ENCODE results near the gene XPNPEP2.
"Not testable (repeated sequence)": the region's sequence is repeated elsewhere in the genome, so short reads cannot be mapped to it uniquely, and the experiment has no call there.

Gene XPNPEP2

GRCh38 chrX:129736491-129736890, 2.3 kb upstream of the XPNPEP2 start:
- Histone ChIP-seq H3K9ac (ENCODE audit: low read length) (no peak overlapping the region), H3K9me3 (ENCODE audit: control insufficient read depth, insufficient read depth, low read depth, low read length) (no peaks in the 10 kb centered on the region), H3K27me3 (ENCODE audit: control insufficient read depth, insufficient read depth, low read length) (peaks cover 29% of the 10 kb centered on the region; the same call in 1 of the 2 replicates), H3K4me1 (ENCODE audit: control insufficient read depth, insufficient read depth, low read length) (peaks cover 25% of the 10 kb centered on the region), H3K27ac (ENCODE audit: low read depth, low read length) (no peak overlapping the region), H3K4me3 (ENCODE audit: low read depth, low read length) (no peak overlapping the region), H3K36me3 (ENCODE audit: control insufficient read depth, insufficient read depth, low read length) (no peaks in the 10 kb centered on the region)

GRCh38 chrX:129737916-129738315, 863 bp upstream of the XPNPEP2 start:
- Histone ChIP-seq H3K4me3 (ENCODE audit: low read depth, low read length) (no peak overlapping the region), H3K36me3 (ENCODE audit: control insufficient read depth, insufficient read depth, low read length) (no peaks in the 10 kb centered on the region), H3K27me3 (ENCODE audit: control insufficient read depth, insufficient read depth, low read length) (peaks cover 25% of the 10 kb centered on the region; the same call in 1 of the 2 replicates), H3K4me1 (ENCODE audit: control insufficient read depth, insufficient read depth, low read length) (peaks cover 29% of the 10 kb centered on the region), H3K27ac (ENCODE audit: low read depth, low read length) (no peak overlapping the region), H3K9me3 (ENCODE audit: control insufficient read depth, insufficient read depth, low read depth, low read length) (no peaks in the 10 kb centered on the region), H3K9ac (ENCODE audit: low read length) (no peak overlapping the region)

- Histone ChIP-seq H3K9me3 (ENCODE audit: control insufficient read depth, insufficient read depth, low read depth, low read length) (no peaks in the 10 kb centered on the region), H3K9ac (ENCODE audit: low read length) (no peak overlapping the region), H3K4me1 (ENCODE audit: control insufficient read depth, insufficient read depth, low read length) (peaks cover 28% of the 10 kb centered on the region), H3K4me3 (ENCODE audit: low read depth, low read length) (no peak overlapping the region), H3K27ac (ENCODE audit: low read depth, low read length) (no peak overlapping the region), H3K27me3 (ENCODE audit: control insufficient read depth, insufficient read depth, low read length) (peaks cover 34% of the 10 kb centered on the region; the same call in 1 of the 2 replicates), H3K36me3 (ENCODE audit: control insufficient read depth, insufficient read depth, low read length) (no peaks in the 10 kb centered on the region)
These were observed 799 bp downstream of the XPNPEP2 start for GRCh38 chrX:129739578-129739977.

- Histone ChIP-seq H3K4me3 (ENCODE audit: low read depth, low read length) (no peak overlapping the region), H3K9ac (ENCODE audit: low read length) (no peak overlapping the region), H3K27me3 (ENCODE audit: control insufficient read depth, insufficient read depth, low read length) (peaks cover 39% of the 10 kb centered on the region), H3K36me3 (ENCODE audit: control insufficient read depth, insufficient read depth, low read length) (no peaks in the 10 kb centered on the region), H3K9me3 (ENCODE audit: control insufficient read depth, insufficient read depth, low read depth, low read length) (no peaks in the 10 kb centered on the region), H3K27ac (ENCODE audit: low read depth, low read length) (no peak overlapping the region), H3K4me1 (ENCODE audit: control insufficient read depth, insufficient read depth, low read length) (peaks cover 38% of the 10 kb centered on the region)
These were observed 3.3 kb downstream of the XPNPEP2 start for GRCh38 chrX:129741880-129742758.

- H3K4me3 ChIP-seq (ENCODE audit: low read depth, low read length); H3K27ac ChIP-seq (ENCODE audit: low read depth, low read length); H3K9ac ChIP-seq (ENCODE audit: low read length); H3K36me3 ChIP-seq (ENCODE audit: control insufficient read depth, insufficient read depth, low read length); H3K9me3 ChIP-seq (ENCODE audit: control insufficient read depth, insufficient read depth, low read depth, low read length): not testable (repeated sequence)
- peaks cover 43% of the 10 kb centered on the region for H3K4me1 ChIP-seq (ENCODE audit: control insufficient read depth, insufficient read depth, low read length)
- peaks cover 37% of the 10 kb centered on the region for H3K27me3 ChIP-seq (ENCODE audit: control insufficient read depth, insufficient read depth, low read length)
These were observed 4.0 kb downstream of the XPNPEP2 start for GRCh38 chrX:129742759-129743152.

- H3K27ac ChIP-seq (ENCODE audit: low read depth, low read length), result no peak overlapping the region
- H3K9me3 ChIP-seq (ENCODE audit: control insufficient read depth, insufficient read depth, low read depth, low read length), result no peaks in the 10 kb centered on the region
- peaks cover 44% of the 10 kb centered on the region for H3K4me1 ChIP-seq (ENCODE audit: control insufficient read depth, insufficient read depth, low read length)
- no peak overlapping the region for H3K4me3 ChIP-seq (ENCODE audit: low read depth, low read length)
- no peaks in the 10 kb centered on the region for H3K36me3 ChIP-seq (ENCODE audit: control insufficient read depth, insufficient read depth, low read length)
- peaks cover 28% of the 10 kb centered on the region for H3K27me3 ChIP-seq (ENCODE audit: control insufficient read depth, insufficient read depth, low read length)
- H3K9ac ChIP-seq (ENCODE audit: low read length), result no peak overlapping the region
These were observed 5.0 kb downstream of the XPNPEP2 start for GRCh38 chrX:129743821-129744220.

- H3K9me3 ChIP-seq (ENCODE audit: control insufficient read depth, insufficient read depth, low read depth, low read length), result no peaks in the 10 kb centered on the region
- H3K27me3 ChIP-seq (ENCODE audit: control insufficient read depth, insufficient read depth, low read length), result peaks cover 28% of the 10 kb centered on the region
- no peak overlapping the region for H3K27ac ChIP-seq (ENCODE audit: low read depth, low read length)
- H3K9ac ChIP-seq (ENCODE audit: low read length), result no peak overlapping the region
- H3K4me1 ChIP-seq (ENCODE audit: control insufficient read depth, insufficient read depth, low read length), result peaks cover 35% of the 10 kb centered on the region
- H3K36me3 ChIP-seq (ENCODE audit: control insufficient read depth, insufficient read depth, low read length), result no peaks in the 10 kb centered on the region
- H3K4me3 ChIP-seq (ENCODE audit: low read depth, low read length), result no peak overlapping the region
These were observed 6.1 kb downstream of the XPNPEP2 start for GRCh38 chrX:129744861-129745321.

- Histone ChIP-seq H3K9me3 (ENCODE audit: control insufficient read depth, insufficient read depth, low read depth, low read length) (no peaks in the 10 kb centered on the region), H3K9ac (ENCODE audit: low read length) (no peak overlapping the region)
These were observed 8.0 kb downstream of the XPNPEP2 start for GRCh38 chrX:129746557-129747470.

GRCh38 chrX:129747533-129747932, 8.8 kb downstream of the XPNPEP2 start:
- peaks cover 28% of the 10 kb centered on the region for H3K27me3 ChIP-seq (ENCODE audit: control insufficient read depth, insufficient read depth, low read length)
- no peak overlapping the region for H3K27ac ChIP-seq (ENCODE audit: low read depth, low read length)
- H3K4me1 ChIP-seq (ENCODE audit: control insufficient read depth, insufficient read depth, low read length), result peaks cover 30% of the 10 kb centered on the region
- no peak overlapping the region for H3K9ac ChIP-seq (ENCODE audit: low read length)
- H3K9me3 ChIP-seq (ENCODE audit: control insufficient read depth, insufficient read depth, low read depth, low read length), result no peaks in the 10 kb centered on the region
- H3K4me3 ChIP-seq (ENCODE audit: low read depth, low read length), result no peak overlapping the region
- no peaks in the 10 kb centered on the region for H3K36me3 ChIP-seq (ENCODE audit: control insufficient read depth, insufficient read depth, low read length)

More at GRCh38 chrX:129746557-129747470, 8.0 kb downstream of the XPNPEP2 start:
- Histone ChIP-seq H3K27ac (ENCODE audit: low read depth, low read length) (no peak overlapping the region), H3K4me3 (ENCODE audit: low read depth, low read length) (no peak overlapping the region), H3K27me3 (ENCODE audit: control insufficient read depth, insufficient read depth, low read length) (peaks cover 28% of the 10 kb centered on the region), H3K36me3 (ENCODE audit: control insufficient read depth, insufficient read depth, low read length) (no peaks in the 10 kb centered on the region), H3K4me1 (ENCODE audit: control insufficient read depth, insufficient read depth, low read length) (peaks cover 31% of the 10 kb centered on the region)

- H3K27me3 ChIP-seq (ENCODE audit: control insufficient read depth, insufficient read depth, low read length), result peaks cover 28% of the 10 kb centered on the region
- peaks cover 26% of the 10 kb centered on the region for H3K4me1 ChIP-seq (ENCODE audit: control insufficient read depth, insufficient read depth, low read length)
- H3K4me3 ChIP-seq (ENCODE audit: low read depth, low read length), result no peak overlapping the region
- no peaks in the 10 kb centered on the region for H3K9me3 ChIP-seq (ENCODE audit: control insufficient read depth, insufficient read depth, low read depth, low read length)
- no peaks in the 10 kb centered on the region for H3K36me3 ChIP-seq (ENCODE audit: control insufficient read depth, insufficient read depth, low read length)
- H3K9ac ChIP-seq (ENCODE audit: low read length), result no peak overlapping the region
- H3K27ac ChIP-seq (ENCODE audit: low read depth, low read length), result no peak overlapping the region
These were observed 9.5 kb downstream of the XPNPEP2 start for GRCh38 chrX:129748305-129748704.

GRCh38 chrX:129749069-129749468, 10.3 kb downstream of the XPNPEP2 start:
- H3K27ac ChIP-seq (ENCODE audit: low read depth, low read length), result no peak overlapping the region
- no peaks in the 10 kb centered on the region for H3K9me3 ChIP-seq (ENCODE audit: control insufficient read depth, insufficient read depth, low read depth, low read length)
- H3K27me3 ChIP-seq (ENCODE audit: control insufficient read depth, insufficient read depth, low read length), result peaks cover 21% of the 10 kb centered on the region
- no peak overlapping the region for H3K9ac ChIP-seq (ENCODE audit: low read length)
- H3K4me3 ChIP-seq (ENCODE audit: low read depth, low read length), result no peak overlapping the region
- peaks cover 27% of the 10 kb centered on the region for H3K4me1 ChIP-seq (ENCODE audit: control insufficient read depth, insufficient read depth, low read length)
- H3K36me3 ChIP-seq (ENCODE audit: control insufficient read depth, insufficient read depth, low read length), result no peaks in the 10 kb centered on the region
